Astrocyte (in vitro differentiated cells and primary cell): Measurements from ENCODE around the gene SLFN5.
"Not testable (repeated sequence)": the region's sequence is repeated elsewhere in the genome, so short reads cannot be mapped to it uniquely, and the experiment has no call there.

ENCODE experiments used
- EZH2 ChIP-seq: IDR thresholded peaks from 2 replicates; pipeline ENCODE4 v1.6.1; 2012; ENCODE audit warnings: mild to moderate bottlenecking, low read length, inconsistent platforms; ENCODE audit not compliant: insufficient read depth
- TF ChIP-seq, protein P1 (sequence below): IDR thresholded peaks from 2 replicates; pipeline ENCODE4 v1.5.1; 2011; ENCODE audit warnings: low read depth, mild to moderate bottlenecking, inconsistent platforms, low read length, moderate library complexity; ENCODE audit not compliant: insufficient read depth

DNA sequence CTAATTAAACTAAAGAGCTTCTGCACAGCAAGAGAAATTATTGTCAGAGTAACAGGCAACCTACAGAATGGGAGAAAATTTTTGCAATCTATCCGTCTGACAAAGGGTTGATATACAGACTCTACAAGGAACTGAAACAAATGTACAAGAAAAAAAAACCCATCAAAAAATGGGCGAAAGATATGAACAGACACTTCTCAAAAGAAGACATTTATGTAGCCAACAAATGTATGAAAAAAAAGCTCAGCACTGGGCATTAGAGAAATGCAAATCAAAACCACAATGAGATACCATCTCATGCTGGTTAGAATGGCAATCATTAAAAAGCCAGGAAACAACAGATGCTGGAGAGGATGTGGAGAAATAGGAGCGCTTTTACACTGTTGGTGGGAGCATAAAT lies 66.5 kb downstream of the SLFN5 start:
- TF ChIP-seq, protein P1, sequence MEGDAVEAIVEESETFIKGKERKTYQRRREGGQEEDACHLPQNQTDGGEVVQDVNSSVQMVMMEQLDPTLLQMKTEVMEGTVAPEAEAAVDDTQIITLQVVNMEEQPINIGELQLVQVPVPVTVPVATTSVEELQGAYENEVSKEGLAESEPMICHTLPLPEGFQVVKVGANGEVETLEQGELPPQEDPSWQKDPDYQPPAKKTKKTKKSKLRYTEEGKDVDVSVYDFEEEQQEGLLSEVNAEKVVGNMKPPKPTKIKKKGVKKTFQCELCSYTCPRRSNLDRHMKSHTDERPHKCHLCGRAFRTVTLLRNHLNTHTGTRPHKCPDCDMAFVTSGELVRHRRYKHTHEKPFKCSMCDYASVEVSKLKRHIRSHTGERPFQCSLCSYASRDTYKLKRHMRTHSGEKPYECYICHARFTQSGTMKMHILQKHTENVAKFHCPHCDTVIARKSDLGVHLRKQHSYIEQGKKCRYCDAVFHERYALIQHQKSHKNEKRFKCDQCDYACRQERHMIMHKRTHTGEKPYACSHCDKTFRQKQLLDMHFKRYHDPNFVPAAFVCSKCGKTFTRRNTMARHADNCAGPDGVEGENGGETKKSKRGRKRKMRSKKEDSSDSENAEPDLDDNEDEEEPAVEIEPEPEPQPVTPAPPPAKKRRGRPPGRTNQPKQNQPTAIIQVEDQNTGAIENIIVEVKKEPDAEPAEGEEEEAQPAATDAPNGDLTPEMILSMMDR, result not testable (repeated sequence)
- not testable (repeated sequence) for TF ChIP-seq EZH2
